ENCODE data around the gene FAM237A.

DNA sequence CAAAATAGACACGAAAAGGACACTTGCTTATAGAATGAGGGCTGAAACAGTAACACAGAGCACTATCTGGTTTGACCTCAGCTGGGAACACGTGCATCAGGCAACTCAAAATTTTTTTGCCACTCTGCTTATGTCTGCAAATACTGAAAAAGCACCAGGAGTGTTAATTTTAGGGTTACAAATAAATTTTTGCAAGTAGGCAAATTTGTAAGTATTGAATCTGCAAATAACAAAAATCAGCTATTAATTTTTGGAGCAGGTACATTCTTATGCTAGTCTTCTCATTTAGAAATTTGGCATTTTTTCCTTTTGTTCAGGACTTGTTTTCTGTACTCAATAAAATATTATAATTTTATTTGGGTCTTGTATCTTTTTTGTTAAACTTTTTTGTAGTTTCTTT, 46.2 kb downstream of the FAM237A start:
- TF ChIP-seq, protein P1, sequence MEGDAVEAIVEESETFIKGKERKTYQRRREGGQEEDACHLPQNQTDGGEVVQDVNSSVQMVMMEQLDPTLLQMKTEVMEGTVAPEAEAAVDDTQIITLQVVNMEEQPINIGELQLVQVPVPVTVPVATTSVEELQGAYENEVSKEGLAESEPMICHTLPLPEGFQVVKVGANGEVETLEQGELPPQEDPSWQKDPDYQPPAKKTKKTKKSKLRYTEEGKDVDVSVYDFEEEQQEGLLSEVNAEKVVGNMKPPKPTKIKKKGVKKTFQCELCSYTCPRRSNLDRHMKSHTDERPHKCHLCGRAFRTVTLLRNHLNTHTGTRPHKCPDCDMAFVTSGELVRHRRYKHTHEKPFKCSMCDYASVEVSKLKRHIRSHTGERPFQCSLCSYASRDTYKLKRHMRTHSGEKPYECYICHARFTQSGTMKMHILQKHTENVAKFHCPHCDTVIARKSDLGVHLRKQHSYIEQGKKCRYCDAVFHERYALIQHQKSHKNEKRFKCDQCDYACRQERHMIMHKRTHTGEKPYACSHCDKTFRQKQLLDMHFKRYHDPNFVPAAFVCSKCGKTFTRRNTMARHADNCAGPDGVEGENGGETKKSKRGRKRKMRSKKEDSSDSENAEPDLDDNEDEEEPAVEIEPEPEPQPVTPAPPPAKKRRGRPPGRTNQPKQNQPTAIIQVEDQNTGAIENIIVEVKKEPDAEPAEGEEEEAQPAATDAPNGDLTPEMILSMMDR (IDR thresholded peaks at IDR 0.05), result no peak
- no peak for TF ChIP-seq POLR2AphosphoS5 (IDR thresholded peaks at IDR 0.05; ENCODE audit: low read depth, low read length)
- no peak for TF ChIP-seq CHD2 (IDR thresholded peaks at IDR 0.05; ENCODE audit: low read length, partially characterized antibody)
- no peak for TF ChIP-seq FOXM1 (IDR thresholded peaks at IDR 0.05; ENCODE audit: low read depth)
- TF ChIP-seq EZH2phosphoT487 (IDR thresholded peaks at IDR 0.05; ENCODE audit: borderline replicate concordance, low read depth), result no peak
- TF ChIP-seq, protein P2, sequence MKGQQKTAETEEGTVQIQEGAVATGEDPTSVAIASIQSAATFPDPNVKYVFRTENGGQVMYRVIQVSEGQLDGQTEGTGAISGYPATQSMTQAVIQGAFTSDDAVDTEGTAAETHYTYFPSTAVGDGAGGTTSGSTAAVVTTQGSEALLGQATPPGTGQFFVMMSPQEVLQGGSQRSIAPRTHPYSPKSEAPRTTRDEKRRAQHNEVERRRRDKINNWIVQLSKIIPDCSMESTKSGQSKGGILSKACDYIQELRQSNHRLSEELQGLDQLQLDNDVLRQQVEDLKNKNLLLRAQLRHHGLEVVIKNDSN (IDR thresholded peaks at IDR 0.05; ENCODE audit: borderline replicate concordance, low read depth), result no peak
- TF ChIP-seq YY1 (IDR thresholded peaks at IDR 0.05; ENCODE audit: low read depth), result no peak
- TF ChIP-seq NFIC (IDR thresholded peaks at IDR 0.05; ENCODE audit: borderline replicate concordance), result no peak
- TF ChIP-seq, protein P3, sequence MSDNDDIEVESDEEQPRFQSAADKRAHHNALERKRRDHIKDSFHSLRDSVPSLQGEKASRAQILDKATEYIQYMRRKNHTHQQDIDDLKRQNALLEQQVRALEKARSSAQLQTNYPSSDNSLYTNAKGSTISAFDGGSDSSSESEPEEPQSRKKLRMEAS (IDR thresholded peaks at IDR 0.05; ENCODE audit: low read depth), result no peak
- TF ChIP-seq TEAD4 (IDR thresholded peaks at IDR 0.05; ENCODE audit: borderline replicate concordance, insufficient read depth), result no peak
- TF ChIP-seq ELF1 (IDR thresholded peaks at IDR 0.05), result no peak

Data from SK-N-SH (cell line).